ENCODE measurements around the gene SPPL2B. TPM values are rescaled to one million over a fixed set of nuclear protein-coding genes. Genes with fewer than 3 reads are reported as not detected.

SPPL2B gene
- total and polyA plus RNA-seq, 9 of the 15 experiments (the other 6 are each of a cell fraction or from before 2014, with no cell fraction given), result 0.20 to 81.2 (median 15.1) TPM

DNA sequence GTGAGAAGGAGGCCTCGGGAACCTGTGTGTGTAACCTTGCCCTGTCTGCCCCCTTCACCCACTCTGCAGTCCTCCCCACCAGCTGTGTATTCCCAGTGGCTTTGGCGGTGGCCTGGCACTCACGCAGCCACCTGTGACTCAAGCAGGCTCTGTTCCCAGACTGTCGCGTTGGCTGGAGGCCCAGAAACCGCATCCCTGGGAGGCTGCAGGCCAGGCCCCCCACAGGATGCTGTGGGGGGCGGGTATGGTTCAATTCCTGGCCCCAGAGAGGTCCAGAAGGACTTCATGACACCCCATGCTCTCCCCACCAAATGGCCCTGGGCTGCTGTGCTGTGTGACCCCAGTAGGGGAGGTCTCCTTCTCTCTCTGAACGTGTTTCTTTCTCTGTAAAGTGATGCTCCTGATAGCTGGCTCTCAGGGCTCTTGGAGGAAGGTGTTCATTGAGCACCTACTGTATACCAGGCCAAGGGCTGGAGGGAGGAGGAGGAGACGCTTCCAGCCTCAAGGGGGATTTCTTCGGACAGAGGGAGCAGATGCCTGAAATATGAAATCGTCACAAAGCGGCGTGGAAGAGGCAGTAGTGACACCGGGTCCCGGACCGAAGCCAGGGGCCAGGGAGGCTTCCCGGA is 18.6 kb upstream of the SPPL2B start (continued):
- TF ChIP-seq, protein P1, sequence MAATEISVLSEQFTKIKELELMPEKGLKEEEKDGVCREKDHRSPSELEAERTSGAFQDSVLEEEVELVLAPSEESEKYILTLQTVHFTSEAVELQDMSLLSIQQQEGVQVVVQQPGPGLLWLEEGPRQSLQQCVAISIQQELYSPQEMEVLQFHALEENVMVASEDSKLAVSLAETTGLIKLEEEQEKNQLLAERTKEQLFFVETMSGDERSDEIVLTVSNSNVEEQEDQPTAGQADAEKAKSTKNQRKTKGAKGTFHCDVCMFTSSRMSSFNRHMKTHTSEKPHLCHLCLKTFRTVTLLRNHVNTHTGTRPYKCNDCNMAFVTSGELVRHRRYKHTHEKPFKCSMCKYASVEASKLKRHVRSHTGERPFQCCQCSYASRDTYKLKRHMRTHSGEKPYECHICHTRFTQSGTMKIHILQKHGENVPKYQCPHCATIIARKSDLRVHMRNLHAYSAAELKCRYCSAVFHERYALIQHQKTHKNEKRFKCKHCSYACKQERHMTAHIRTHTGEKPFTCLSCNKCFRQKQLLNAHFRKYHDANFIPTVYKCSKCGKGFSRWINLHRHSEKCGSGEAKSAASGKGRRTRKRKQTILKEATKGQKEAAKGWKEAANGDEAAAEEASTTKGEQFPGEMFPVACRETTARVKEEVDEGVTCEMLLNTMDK (IDR thresholded peaks at IDR 0.05; ENCODE audit: borderline replicate concordance, insufficient read depth, low read depth, low read length, poor library complexity, severe bottlenecking), result no peak
- TF ChIP-seq COPS2 (conservative IDR thresholded peaks at IDR 0.05), result no peak
- TF ChIP-seq SRSF3 (IDR thresholded peaks at IDR 0.05; ENCODE audit: insufficient read depth, low read length), result no peak
- TF ChIP-seq RBM34 (IDR thresholded peaks at IDR 0.05; ENCODE audit: borderline replicate concordance, insufficient read depth, low read length), result no peak
- no peak for TF ChIP-seq SMARCA4 (IDR thresholded peaks at IDR 0.05)
- TF ChIP-seq RBM22 (IDR thresholded peaks at IDR 0.05; ENCODE audit: low read depth, low read length, poor library complexity, severe bottlenecking), result no peak
- no peak for TF ChIP-seq ESRRB (CRISPR knock-in tag; IDR thresholded peaks at IDR 0.05; ENCODE audit: borderline replicate concordance)
- TF ChIP-seq, protein P2, sequence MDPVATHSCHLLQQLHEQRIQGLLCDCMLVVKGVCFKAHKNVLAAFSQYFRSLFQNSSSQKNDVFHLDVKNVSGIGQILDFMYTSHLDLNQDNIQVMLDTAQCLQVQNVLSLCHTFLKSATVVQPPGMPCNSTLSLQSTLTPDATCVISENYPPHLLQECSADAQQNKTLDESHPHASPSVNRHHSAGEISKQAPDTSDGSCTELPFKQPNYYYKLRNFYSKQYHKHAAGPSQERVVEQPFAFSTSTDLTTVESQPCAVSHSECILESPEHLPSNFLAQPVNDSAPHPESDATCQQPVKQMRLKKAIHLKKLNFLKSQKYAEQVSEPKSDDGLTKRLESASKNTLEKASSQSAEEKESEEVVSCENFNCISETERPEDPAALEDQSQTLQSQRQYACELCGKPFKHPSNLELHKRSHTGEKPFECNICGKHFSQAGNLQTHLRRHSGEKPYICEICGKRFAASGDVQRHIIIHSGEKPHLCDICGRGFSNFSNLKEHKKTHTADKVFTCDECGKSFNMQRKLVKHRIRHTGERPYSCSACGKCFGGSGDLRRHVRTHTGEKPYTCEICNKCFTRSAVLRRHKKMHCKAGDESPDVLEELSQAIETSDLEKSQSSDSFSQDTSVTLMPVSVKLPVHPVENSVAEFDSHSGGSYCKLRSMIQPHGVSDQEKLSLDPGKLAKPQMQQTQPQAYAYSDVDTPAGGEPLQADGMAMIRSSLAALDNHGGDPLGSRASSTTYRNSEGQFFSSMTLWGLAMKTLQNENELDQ (CRISPR knock-in tag; IDR thresholded peaks at IDR 0.05; ENCODE audit: borderline replicate concordance), result no peak

Measured in K562 (cell line).